GM12891 (cell line): ENCODE results near the gene ATG7.

ENCODE experiments used
- DNase-seq: peaks from one replicate; pipeline ENCODE4 v3.0.0; 2011; ENCODE audit warnings: low spot score; ENCODE audit not compliant: insufficient read length
- FAIRE-seq: peaks from 2 replicates; lab custom pipeline; 2011; peaks lifted over from hg19 to GRCh38; lab: Jason Lieb, UNC
- PAX5 ChIP-seq: IDR thresholded peaks from 2 replicates; pipeline ENCODE4 v1.6.1; 2011; ENCODE audit warnings: low read length, moderate library complexity, mild to moderate bottlenecking; ENCODE audit not compliant: insufficient read depth, severe bottlenecking
- POLR2A ChIP-seq: IDR thresholded peaks from 2 replicates; pipeline ENCODE4 v1.6.1; 2011; ENCODE audit warnings: low read depth, low read length, control low read depth
- POLR2AphosphoS5 ChIP-seq: IDR thresholded peaks from 2 replicates; pipeline ENCODE4 v1.6.1; 2011; ENCODE audit warnings: low read depth, low read length, control low read depth
- POU2F2 ChIP-seq: IDR thresholded peaks from 2 replicates; pipeline ENCODE4 v1.6.1; 2011; ENCODE audit warnings: low read depth, mild to moderate bottlenecking, control low read depth, low read length, moderate library complexity
- SPI1 ChIP-seq: IDR thresholded peaks from 2 replicates; pipeline ENCODE4 v1.6.1; 2011; ENCODE audit warnings: low read depth, low read length, control low read depth
- TAF1 ChIP-seq: IDR thresholded peaks from 2 replicates; pipeline ENCODE4 v1.6.1; 2011; ENCODE audit warnings: low read depth, low read length, control low read depth

The ATG7 gene

GRCh38 chr3:11551036-11551435 is 278.8 kb downstream of the ATG7 start:
- FAIRE-seq: no peak
- DNase-seq: no peak
- no peak for TF ChIP-seq POLR2AphosphoS5
- TF ChIP-seq POU2F2: no peak
- TF ChIP-seq PAX5: no peak
- no peak for TF ChIP-seq POLR2A
- no peak for TF ChIP-seq SPI1
- TF ChIP-seq TAF1: no peak

GRCh38 chr3:11552289-11553264 is 280.4 kb downstream of the ATG7 start:
- FAIRE-seq: no peak
- TF ChIP-seq SPI1 (no peak), POLR2A (no peak), POLR2AphosphoS5 (no peak)
- DNase-seq: no peak

- TF ChIP-seq POLR2A: no peak
- DNase-seq (no peak), FAIRE-seq (no peak)
Observed at GRCh38 chr3:11553436-11554235, 281.4 kb downstream of the ATG7 start.

GRCh38 chr3:11554236-11554610 is 282.0 kb downstream of the ATG7 start:
- TF ChIP-seq SPI1 (no peak), TAF1 (no peak), POLR2A (no peak), POU2F2 (no peak), PAX5 (no peak), POLR2AphosphoS5 (no peak)
- DNase-seq (no peak), FAIRE-seq (no peak)

GRCh38 chr3:11554666-11555065 is 282.5 kb downstream of the ATG7 start:
- no peak for FAIRE-seq
- TF ChIP-seq POU2F2 (no peak), TAF1 (no peak), POLR2A (no peak), SPI1 (no peak), POLR2AphosphoS5 (no peak), PAX5 (no peak)
- no peak for DNase-seq

- DNase-seq: no peak
- TF ChIP-seq PAX5 (no peak), TAF1 (no peak), SPI1 (no peak), POU2F2 (no peak), POLR2AphosphoS5 (no peak), POLR2A (no peak)
- FAIRE-seq: no peak
Observed at GRCh38 chr3:11555211-11555782, 283.1 kb downstream of the ATG7 start.

GRCh38 chr3:11555881-11556633 is 283.9 kb downstream of the ATG7 start:
- FAIRE-seq: no peak
- no peak for TF ChIP-seq SPI1
- TF ChIP-seq POLR2A: no peak
- no peak for TF ChIP-seq TAF1
- TF ChIP-seq PAX5: no peak
- TF ChIP-seq POLR2AphosphoS5: no peak
- TF ChIP-seq POU2F2: no peak
- no peak for DNase-seq

GRCh38 chr3:11556851-11557644 is 284.9 kb downstream of the ATG7 start:
- DNase-seq: no peak
- FAIRE-seq: no peak
- no peak for TF ChIP-seq PAX5
- TF ChIP-seq TAF1: no peak
- no peak for TF ChIP-seq SPI1
- TF ChIP-seq POLR2AphosphoS5: no peak
- no peak for TF ChIP-seq POU2F2
- no peak for TF ChIP-seq POLR2A
